ENCODE data around the gene WNT9A. TPM values are rescaled to one million over a fixed set of nuclear protein-coding genes. Genes with fewer than 3 reads are reported as not detected.

Gene WNT9A
- total RNA-seq, 1 donor from 2014 or later, result 13.8 TPM

GRCh38 chr1:227885135-227885647 lies 62.5 kb downstream of the WNT9A start:
- H3K27ac Mint-ChIP-seq (ENCODE audit: unreplicated experiment), result no peak overlapping the region
- DNase-seq, result peak; percentile 15
- peaks cover 2% of the 10 kb centered on the region for H3K27me3 Mint-ChIP-seq (ENCODE audit: unreplicated experiment)
- peaks cover 2% of the 10 kb centered on the region for H3K4me1 Mint-ChIP-seq (ENCODE audit: low read depth, unreplicated experiment)
- TF ChIP-seq CTCF (IDR thresholded peaks at IDR 0.05; ENCODE audit: partially characterized antibody, unreplicated experiment), result no peak
- H3K4me3 Mint-ChIP-seq (ENCODE audit: unreplicated experiment), result no peak overlapping the region
- no peaks in the 10 kb centered on the region for H3K36me3 Mint-ChIP-seq (ENCODE audit: unreplicated experiment)
- peaks cover 6% of the 10 kb centered on the region for H3K9me3 Mint-ChIP-seq (ENCODE audit: unreplicated experiment)

GRCh38 chr1:227884370-227885134 lies 63.2 kb downstream of the WNT9A start:
- Mint-ChIP-seq H3K4me1 (ENCODE audit: low read depth, unreplicated experiment) (peaks cover 2% of the 10 kb centered on the region), H3K4me3 (ENCODE audit: unreplicated experiment) (no peak overlapping the region), H3K27ac (ENCODE audit: unreplicated experiment) (no peak overlapping the region), H3K36me3 (ENCODE audit: unreplicated experiment) (no peaks in the 10 kb centered on the region), H3K27me3 (ENCODE audit: unreplicated experiment) (peaks cover 2% of the 10 kb centered on the region), H3K9me3 (ENCODE audit: unreplicated experiment) (peaks cover 6% of the 10 kb centered on the region)
- no peak for DNase-seq
- TF ChIP-seq CTCF (IDR thresholded peaks at IDR 0.05; ENCODE audit: partially characterized antibody, unreplicated experiment), result no peak

- DNase-seq, result no peak
- peaks cover 2% of the 10 kb centered on the region for H3K4me1 Mint-ChIP-seq (ENCODE audit: low read depth, unreplicated experiment)
- peaks cover 2% of the 10 kb centered on the region for H3K27me3 Mint-ChIP-seq (ENCODE audit: unreplicated experiment)
- peaks cover 6% of the 10 kb centered on the region for H3K9me3 Mint-ChIP-seq (ENCODE audit: unreplicated experiment)
- H3K36me3 Mint-ChIP-seq (ENCODE audit: unreplicated experiment), result no peaks in the 10 kb centered on the region
- H3K27ac Mint-ChIP-seq (ENCODE audit: unreplicated experiment), result no peak overlapping the region
- no peak for TF ChIP-seq CTCF (IDR thresholded peaks at IDR 0.05; ENCODE audit: partially characterized antibody, unreplicated experiment)
- H3K4me3 Mint-ChIP-seq (ENCODE audit: unreplicated experiment), result no peak overlapping the region
These were observed 64.0 kb downstream of the WNT9A start for GRCh38 chr1:227883641-227884301.

- H3K4me3 Mint-ChIP-seq (ENCODE audit: unreplicated experiment), result no peak overlapping the region
These were observed 64.6 kb downstream of the WNT9A start for GRCh38 chr1:227883073-227883520.

More at GRCh38 chr1:227883073-227883520, 64.6 kb downstream of the WNT9A start:
- no peak for DNase-seq
- no peak for TF ChIP-seq CTCF (IDR thresholded peaks at IDR 0.05; ENCODE audit: partially characterized antibody, unreplicated experiment)
- Mint-ChIP-seq H3K27me3 (ENCODE audit: unreplicated experiment) (peaks cover 2% of the 10 kb centered on the region), H3K36me3 (ENCODE audit: unreplicated experiment) (no peaks in the 10 kb centered on the region), H3K4me1 (ENCODE audit: low read depth, unreplicated experiment) (peaks cover 2% of the 10 kb centered on the region), H3K27ac (ENCODE audit: unreplicated experiment) (no peak overlapping the region), H3K9me3 (ENCODE audit: unreplicated experiment) (peaks cover 6% of the 10 kb centered on the region)

Measured in glutamatergic neuron (in vitro differentiated cells).